BJ (cell line): ENCODE results near the gene SCML2. TPM values are rescaled to one million over a fixed set of nuclear protein-coding genes. Genes with fewer than 3 reads are reported as not detected.
"Not testable (repeated sequence)": the region's sequence is repeated elsewhere in the genome, so short reads cannot be mapped to it uniquely, and the experiment has no call there.

Experiments
- CTCF ChIA-PET: fragments of 350-600 bp; formaldehyde crosslinking; extraction: SDS; loops from one replicate; lab custom pipeline; 2021; ENCODE audit warnings: antibody characterized with exemption, inconsistent platforms; lab: Yijun Ruan, JAX
- POLR2A ChIA-PET: fragments of 300-600 bp; sonication (Branson Sonifier 250); formaldehyde crosslinking; extraction: SDS; loops from one replicate; lab custom pipeline; 2021; ENCODE audit warnings: antibody characterized with exemption; lab: Charles Lee
- DNase-seq: peaks from one replicate; pipeline ENCODE4 v3.0.0-alpha.2; 2011; ENCODE audit warnings: low read depth
- H3K27me3 ChIP-seq: 2 replicates; pipeline ENCODE4 v1.6.0; 2011; ENCODE audit warnings: low read length; ENCODE audit not compliant: control insufficient read depth, insufficient read depth
- H3K36me3 ChIP-seq: 2 replicates; pipeline ENCODE4 v1.5.1; 2011; ENCODE audit warnings: low read length; ENCODE audit not compliant: control insufficient read depth, insufficient read depth
- H3K4me3 ChIP-seq: 2 replicates; pipeline ENCODE4 v1.5.1; 2011; ENCODE audit warnings: low read depth, mild to moderate bottlenecking, control low read depth, low read length
- polyA plus RNA-seq: library from polyadenylated mRNA; depleted of rRNA; stranded (reverse); fragments of >200 nt; gene quantifications from 2 replicates; pipeline ENCODE4 v1.2.3, GENCODE V29; 2011
- TF ChIP-seq, protein P1 (sequence below): IDR thresholded peaks from 2 replicates; pipeline ENCODE4 v1.5.1; 2011; ENCODE audit warnings: low read depth, mild to moderate bottlenecking, control low read depth, inconsistent platforms, low read length, moderate library complexity; ENCODE audit not compliant: insufficient read depth

Gene SCML2
- polyA plus RNA-seq, 1 experiment: 0.85 TPM

DNA sequence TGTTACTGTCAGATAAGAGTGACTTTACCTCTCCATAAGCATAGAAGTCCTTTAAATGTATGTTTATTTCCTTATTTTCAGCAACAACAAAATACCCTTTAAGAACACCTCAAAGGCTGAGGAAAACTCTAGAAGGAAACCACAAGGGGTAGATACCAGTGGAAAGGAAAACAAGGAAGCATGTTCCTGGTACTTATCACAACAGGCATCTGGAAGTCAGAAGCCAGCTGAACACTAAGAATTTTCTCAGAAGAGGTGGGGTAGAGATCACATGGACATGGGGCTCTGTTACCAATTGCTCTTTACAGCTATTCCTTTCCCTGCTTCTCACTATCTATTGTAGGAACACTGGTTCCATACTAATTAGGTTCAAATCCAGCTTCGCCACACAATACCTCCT is 82.3 kb downstream of the SCML2 start:
- no peak for DNase-seq
- ChIA-PET POLR2A (no interaction called here), CTCF (no interaction called here)
- H3K36me3 ChIP-seq: no peaks in the 10 kb centered on the region
- TF ChIP-seq, protein P1, sequence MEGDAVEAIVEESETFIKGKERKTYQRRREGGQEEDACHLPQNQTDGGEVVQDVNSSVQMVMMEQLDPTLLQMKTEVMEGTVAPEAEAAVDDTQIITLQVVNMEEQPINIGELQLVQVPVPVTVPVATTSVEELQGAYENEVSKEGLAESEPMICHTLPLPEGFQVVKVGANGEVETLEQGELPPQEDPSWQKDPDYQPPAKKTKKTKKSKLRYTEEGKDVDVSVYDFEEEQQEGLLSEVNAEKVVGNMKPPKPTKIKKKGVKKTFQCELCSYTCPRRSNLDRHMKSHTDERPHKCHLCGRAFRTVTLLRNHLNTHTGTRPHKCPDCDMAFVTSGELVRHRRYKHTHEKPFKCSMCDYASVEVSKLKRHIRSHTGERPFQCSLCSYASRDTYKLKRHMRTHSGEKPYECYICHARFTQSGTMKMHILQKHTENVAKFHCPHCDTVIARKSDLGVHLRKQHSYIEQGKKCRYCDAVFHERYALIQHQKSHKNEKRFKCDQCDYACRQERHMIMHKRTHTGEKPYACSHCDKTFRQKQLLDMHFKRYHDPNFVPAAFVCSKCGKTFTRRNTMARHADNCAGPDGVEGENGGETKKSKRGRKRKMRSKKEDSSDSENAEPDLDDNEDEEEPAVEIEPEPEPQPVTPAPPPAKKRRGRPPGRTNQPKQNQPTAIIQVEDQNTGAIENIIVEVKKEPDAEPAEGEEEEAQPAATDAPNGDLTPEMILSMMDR: no peak
- no peak overlapping the region for H3K4me3 ChIP-seq
- no peaks in the 10 kb centered on the region for H3K27me3 ChIP-seq

DNA sequence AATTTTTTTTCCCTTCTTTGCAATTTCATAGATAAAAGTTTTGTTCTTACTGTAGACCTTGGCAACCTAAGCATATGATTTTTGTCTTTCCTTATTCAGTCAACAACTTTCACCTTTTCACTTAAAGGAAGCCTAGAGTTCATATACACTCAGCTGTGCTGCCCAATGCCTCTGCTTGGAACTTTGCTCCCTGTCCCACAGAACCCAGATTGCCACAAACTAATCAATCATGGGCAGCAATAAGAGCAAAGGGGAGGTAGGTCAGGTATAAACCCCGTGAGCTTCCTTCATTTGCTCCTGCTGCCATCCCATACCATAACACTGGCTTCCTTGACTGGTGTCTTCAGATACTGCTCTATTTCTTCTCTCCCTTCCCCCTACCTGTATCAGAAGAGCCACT is 82.8 kb downstream of the SCML2 start:
- POLR2A ChIA-PET: no interaction called here
- CTCF ChIA-PET: no interaction called here

DNA sequence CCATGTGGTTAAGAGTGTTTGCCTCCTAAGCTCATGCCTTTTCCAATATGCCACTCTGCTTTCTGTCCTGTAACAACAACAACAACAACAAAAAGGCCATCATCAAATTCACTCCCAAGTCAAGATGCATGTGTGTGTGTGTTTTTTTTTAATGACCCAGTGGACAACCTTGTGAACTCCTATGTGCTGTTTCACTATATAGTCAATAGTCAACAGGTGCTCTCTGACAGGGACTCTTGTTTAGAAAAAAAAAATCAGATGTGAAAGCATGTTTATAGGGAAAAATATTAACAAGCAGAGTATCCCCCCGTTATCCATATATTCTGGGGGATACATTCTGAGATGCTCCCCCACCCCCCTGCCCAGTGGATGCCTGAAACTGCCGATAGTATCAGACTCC is 83.2 kb downstream of the SCML2 start:
- TF ChIP-seq, protein P1: no peak
- Histone ChIP-seq H3K4me3 (no peak overlapping the region), H3K27me3 (no peaks in the 10 kb centered on the region), H3K36me3 (no peaks in the 10 kb centered on the region)
- no peak for DNase-seq
- ChIA-PET POLR2A (no interaction called here), CTCF (no interaction called here)

More for the DNA sequence above, 82.8 kb downstream of the SCML2 start:
- Histone ChIP-seq H3K4me3 (no peak overlapping the region), H3K36me3 (no peaks in the 10 kb centered on the region), H3K27me3 (no peaks in the 10 kb centered on the region)
- TF ChIP-seq, protein P1: no peak
- DNase-seq: no peak

DNA sequence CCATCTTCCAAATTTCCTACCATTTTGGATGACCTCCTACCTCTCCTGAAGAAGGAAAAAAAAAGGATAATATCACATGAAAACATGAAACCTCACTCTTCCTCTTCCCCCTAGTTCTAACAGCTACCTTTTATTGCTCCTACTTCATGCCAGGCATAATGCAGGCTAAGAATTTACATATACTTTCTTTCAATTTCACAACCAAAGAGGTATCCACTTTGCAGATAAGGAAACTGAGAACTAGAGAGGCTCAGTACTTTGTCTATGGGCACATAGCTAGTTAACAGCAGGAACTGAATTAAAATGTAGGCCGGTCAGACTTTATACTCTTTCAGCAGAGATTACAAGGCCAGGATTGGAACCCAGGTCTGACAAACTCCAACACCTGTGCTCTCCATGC is 99.4 kb downstream of the SCML2 start:
- Histone ChIP-seq H3K4me3 (no peak overlapping the region), H3K27me3 (no peaks in the 10 kb centered on the region), H3K36me3 (no peaks in the 10 kb centered on the region)
- DNase-seq: no peak
- POLR2A ChIA-PET: no interaction called here
- CTCF ChIA-PET: no interaction called here
- TF ChIP-seq, protein P1: no peak

DNA sequence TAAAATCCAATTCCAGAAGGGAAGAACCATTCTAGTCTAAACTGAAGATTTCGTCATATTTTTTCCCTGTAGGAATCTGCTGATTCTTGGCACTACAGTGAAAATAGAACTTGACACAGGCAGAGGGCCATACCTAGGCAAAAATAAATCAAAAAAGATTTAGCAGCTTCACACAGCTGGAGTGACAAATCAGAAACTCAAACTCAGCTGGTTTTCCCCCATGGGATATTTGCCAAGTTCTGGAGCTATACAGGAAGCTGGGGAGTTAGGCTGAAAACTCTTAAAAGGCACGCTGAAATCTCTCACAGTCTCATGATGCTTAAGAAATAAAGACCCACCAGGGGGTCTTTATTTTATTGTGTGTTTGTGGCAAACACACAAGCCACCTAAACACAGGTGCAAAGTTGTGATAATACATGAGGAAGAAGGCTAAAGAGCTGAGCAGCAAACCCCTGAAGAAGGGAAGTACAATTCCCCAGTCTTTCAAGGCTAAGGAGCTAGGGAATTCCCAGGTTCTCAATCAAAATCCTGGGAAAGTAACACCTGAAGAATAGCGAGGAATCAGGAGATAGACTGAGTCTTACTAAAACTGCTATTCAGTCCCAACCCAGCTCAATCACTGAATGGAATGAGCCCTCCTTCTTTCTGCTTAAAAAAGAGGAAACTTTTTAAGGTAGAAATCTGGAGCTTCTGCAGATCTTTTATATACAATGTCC is 101.7 kb downstream of the SCML2 start:
- ChIA-PET CTCF (no interaction called here), POLR2A (no interaction called here)
- Histone ChIP-seq H3K27me3 (no peaks in the 10 kb centered on the region), H3K4me3 (no peak overlapping the region), H3K36me3 (no peaks in the 10 kb centered on the region)
- TF ChIP-seq, protein P1: no peak
- no peak for DNase-seq

DNA sequence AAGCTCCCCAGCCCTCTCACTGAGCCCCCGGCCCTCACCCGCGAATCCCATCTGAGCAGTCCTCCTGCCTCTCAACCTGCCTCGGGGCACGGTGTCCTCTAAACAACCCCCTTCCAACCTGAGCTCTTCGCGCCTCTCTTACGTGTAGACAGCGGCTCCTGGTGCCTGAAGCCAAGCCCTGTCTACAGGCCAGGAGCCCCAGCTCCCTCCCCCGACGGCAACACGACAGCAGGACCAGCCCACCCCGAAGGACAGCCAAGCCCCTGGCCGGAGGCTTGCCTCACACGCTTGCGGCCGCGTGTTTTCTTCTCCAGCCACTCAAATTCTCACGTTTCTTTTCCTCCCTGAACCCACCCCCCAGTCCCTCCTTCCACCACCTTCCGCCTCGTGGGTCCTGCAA is 124.8 kb downstream of the SCML2 start:
- H3K27me3 ChIP-seq, H3K4me3 ChIP-seq, H3K36me3 ChIP-seq, CTCF ChIA-PET, POLR2A ChIA-PET, DNase-seq: not testable (repeated sequence)
